Measurements from ENCODE around the gene UCP2.

UCP2 gene

GRCh38 chr11:73971175-73971719, 11.4 kb downstream of the UCP2 start:
- POLR2A ChIA-PET, result interaction anchor here (1.4 to 3.3 kb wide), 2 partner anchors 11 to 26 kb away, joined by 3 to 13 read pairs; partner anchors contain the start of gene UCP2
- H3K9me3 ChIP-seq (ENCODE audit: control extremely low read depth in 1 of 5, control insufficient read depth in 4 of 5, insufficient read depth in 2 of 5, low read depth in 1 of 5, low read length in 4 of 5), result no peaks in the 10 kb centered on the region
- peaks cover 8 to 36% (median 16%) of the 10 kb centered on the region in 4 experiments for H3K36me3 ChIP-seq (ENCODE audit: control insufficient read depth in 4 of 4, insufficient read depth in 4 of 4, low read length in 3 of 4)
- 90% methylated on average over 5 of the region's 6 CpGs for WGBS (ENCODE audit: insufficient coverage)
- DNase-seq, result no peak
- H3K4me3 ChIP-seq (ENCODE audit: control insufficient read depth in 1 of 7, extremely low read depth in 1 of 7, insufficient read depth in 4 of 7, low read depth in 2 of 7, low read length in 6 of 7), result no peak overlapping the region
- H3K4me1 ChIP-seq (ENCODE audit: control extremely low read depth in 1 of 4, control insufficient read depth in 4 of 4, insufficient read depth in 4 of 4, low read length in 3 of 4), result peaks cover 0 to 40% (median 14%) of the 10 kb centered on the region in 4 experiments
- H3K27ac ChIP-seq (ENCODE audit: insufficient read depth in 1 of 2, low read depth in 1 of 2, low read length in 2 of 2, poor library complexity in 1 of 2, severe bottlenecking in 2 of 2), result no peak overlapping the region
- no peaks in the 10 kb centered on the region for H3K27me3 ChIP-seq (replicated peaks in 2 of 5; ENCODE audit: control insufficient read depth in 4 of 5, insufficient read depth in 5 of 5, low read length in 4 of 5)
- CTCF ChIA-PET, result interaction anchor here (1.2 to 2.6 kb wide), 4 partner anchors 8 to 62 kb away, joined by 4 to 15 read pairs (median 6); partner anchors contain the start of gene UCP2

- WGBS (ENCODE audit: insufficient coverage), result 84% methylated on average over 9 of the region's 13 CpGs
- H3K4me3 ChIP-seq (ENCODE audit: control insufficient read depth in 1 of 7, extremely low read depth in 1 of 7, insufficient read depth in 4 of 7, low read depth in 2 of 7, low read length in 6 of 7), result no peak overlapping the region
- DNase-seq, result peak in 2 of 3 donors; percentile 70 to 84
- peaks cover 3 to 26% (median 10%) of the 10 kb centered on the region in 4 experiments for H3K36me3 ChIP-seq (ENCODE audit: control insufficient read depth in 4 of 4, insufficient read depth in 4 of 4, low read length in 3 of 4)
- POLR2A ChIA-PET, result interaction anchor here (0.7 to 3.3 kb wide), 4 partner anchors 12 to 41 kb away, joined by 3 to 13 read pairs (median 3); partner anchors contain the start of gene UCP2
- no peak overlapping the region for H3K27ac ChIP-seq (ENCODE audit: insufficient read depth in 1 of 2, low read depth in 1 of 2, low read length in 2 of 2, poor library complexity in 1 of 2, severe bottlenecking in 2 of 2)
- H3K27me3 ChIP-seq (replicated peaks in 2 of 5; ENCODE audit: control insufficient read depth in 4 of 5, insufficient read depth in 5 of 5, low read length in 4 of 5), result peaks cover 0 to 6% (median 0%) of the 10 kb centered on the region in 5 experiments
- no peaks in the 10 kb centered on the region for H3K9me3 ChIP-seq (ENCODE audit: control extremely low read depth in 1 of 5, control insufficient read depth in 4 of 5, insufficient read depth in 2 of 5, low read depth in 1 of 5, low read length in 4 of 5)
- CTCF ChIA-PET, result interaction anchor here (0.8 to 2.6 kb wide), 6 partner anchors 9 to 601 kb away, joined by 3 to 15 read pairs (median 4); partner anchors contain the start of gene UCP2
- H3K4me1 ChIP-seq (ENCODE audit: control extremely low read depth in 1 of 4, control insufficient read depth in 4 of 4, insufficient read depth in 4 of 4, low read length in 3 of 4), result peaks cover 0 to 33% (median 13%) of the 10 kb centered on the region in 4 experiments
Observed at GRCh38 chr11:73969991-73970800, 12.4 kb downstream of the UCP2 start.

- H3K36me3 ChIP-seq (ENCODE audit: control insufficient read depth in 4 of 4, insufficient read depth in 4 of 4, low read length in 3 of 4), result peaks cover 0 to 15% (median 4%) of the 10 kb centered on the region in 4 experiments
- no peaks in the 10 kb centered on the region for H3K9me3 ChIP-seq (ENCODE audit: control extremely low read depth in 1 of 5, control insufficient read depth in 4 of 5, insufficient read depth in 2 of 5, low read depth in 1 of 5, low read length in 4 of 5)
- H3K4me3 ChIP-seq (ENCODE audit: control insufficient read depth in 1 of 7, extremely low read depth in 1 of 7, insufficient read depth in 4 of 7, low read depth in 2 of 7, low read length in 6 of 7), result no peak overlapping the region
- 100% methylated on average over 1 of the region's 2 CpGs for WGBS (ENCODE audit: insufficient coverage)
- H3K4me1 ChIP-seq (ENCODE audit: control extremely low read depth in 1 of 4, control insufficient read depth in 4 of 4, insufficient read depth in 4 of 4, low read length in 3 of 4), result peaks cover 0 to 23% (median 7%) of the 10 kb centered on the region in 4 experiments
- ChIA-PET CTCF (interaction anchor here (1.0 to 2.6 kb wide), 2 partner anchors 12 to 602 kb away, joined by 3 to 15 read pairs; partner anchors contain the start of gene UCP2), POLR2A (interaction anchor here (3.3 kb wide), 1 partner anchor 13 kb away, joined by 13 read pairs; the partner anchor contains the start of gene UCP2)
- no peak for DNase-seq
- H3K27ac ChIP-seq (ENCODE audit: insufficient read depth in 1 of 2, low read depth in 1 of 2, low read length in 2 of 2, poor library complexity in 1 of 2, severe bottlenecking in 2 of 2), result no peak overlapping the region
- H3K27me3 ChIP-seq (replicated peaks in 2 of 5; ENCODE audit: control insufficient read depth in 4 of 5, insufficient read depth in 5 of 5, low read length in 4 of 5), result peaks cover 0 to 6% (median 0%) of the 10 kb centered on the region in 5 experiments
Observed at GRCh38 chr11:73969091-73969490, 13.6 kb downstream of the UCP2 start.

- peaks cover 0 to 12% (median 3%) of the 10 kb centered on the region in 4 experiments for H3K36me3 ChIP-seq (ENCODE audit: control insufficient read depth in 4 of 4, insufficient read depth in 4 of 4, low read length in 3 of 4)
- no peak overlapping the region for H3K4me3 ChIP-seq (ENCODE audit: control insufficient read depth in 1 of 7, extremely low read depth in 1 of 7, insufficient read depth in 4 of 7, low read depth in 2 of 7, low read length in 6 of 7)
- H3K4me1 ChIP-seq (ENCODE audit: control extremely low read depth in 1 of 4, control insufficient read depth in 4 of 4, insufficient read depth in 4 of 4, low read length in 3 of 4), result peaks cover 0 to 17% (median 4%) of the 10 kb centered on the region in 4 experiments
- peaks cover 0 to 6% (median 0%) of the 10 kb centered on the region in 5 experiments for H3K27me3 ChIP-seq (replicated peaks in 2 of 5; ENCODE audit: control insufficient read depth in 4 of 5, insufficient read depth in 5 of 5, low read length in 4 of 5)
- ChIA-PET CTCF (interaction anchor here (1.1 to 1.2 kb wide), 2 partner anchors 22 to 37 kb away, joined by 3 read pairs; no protein-coding TSS in a partner anchor), POLR2A (interaction anchor here (0.7 to 3.3 kb wide), 2 partner anchors 14 to 53 kb away, joined by 3 to 13 read pairs; partner anchors contain the start of gene UCP2)
- no peak overlapping the region for H3K27ac ChIP-seq (ENCODE audit: insufficient read depth in 1 of 2, low read depth in 1 of 2, low read length in 2 of 2, poor library complexity in 1 of 2, severe bottlenecking in 2 of 2)
- H3K9me3 ChIP-seq (ENCODE audit: control extremely low read depth in 1 of 5, control insufficient read depth in 4 of 5, insufficient read depth in 2 of 5, low read depth in 1 of 5, low read length in 4 of 5), result no peaks in the 10 kb centered on the region
- 91% methylated on average over 13 of the region's 15 CpGs for WGBS (ENCODE audit: insufficient coverage)
- no peak for DNase-seq
Observed at GRCh38 chr11:73968356-73968966, 14.2 kb downstream of the UCP2 start.

GRCh38 chr11:73965764-73966121, 16.9 kb downstream of the UCP2 start:
- Histone ChIP-seq H3K4me3 (ENCODE audit: control insufficient read depth in 1 of 7, extremely low read depth in 1 of 7, insufficient read depth in 4 of 7, low read depth in 2 of 7, low read length in 6 of 7) (no peak overlapping the region), H3K9me3 (ENCODE audit: control extremely low read depth in 1 of 5, control insufficient read depth in 4 of 5, insufficient read depth in 2 of 5, low read depth in 1 of 5, low read length in 4 of 5) (no peaks in the 10 kb centered on the region), H3K27ac (ENCODE audit: insufficient read depth in 1 of 2, low read depth in 1 of 2, low read length in 2 of 2, poor library complexity in 1 of 2, severe bottlenecking in 2 of 2) (no peak overlapping the region), H3K4me1 (ENCODE audit: control extremely low read depth in 1 of 4, control insufficient read depth in 4 of 4, insufficient read depth in 4 of 4, low read length in 3 of 4) (peaks cover 0 to 7% (median 1%) of the 10 kb centered on the region in 4 experiments), H3K36me3 (ENCODE audit: control insufficient read depth in 4 of 4, insufficient read depth in 4 of 4, low read length in 3 of 4) (no peaks in the 10 kb centered on the region), H3K27me3 (replicated peaks in 2 of 5; ENCODE audit: control insufficient read depth in 4 of 5, insufficient read depth in 5 of 5, low read length in 4 of 5) (peaks cover 0 to 6% (median 0%) of the 10 kb centered on the region in 5 experiments)
- 74% methylated on average over 2 of the region's 2 CpGs for WGBS (ENCODE audit: insufficient coverage)
- POLR2A ChIA-PET, result interaction anchor here (0.6 kb wide), 1 partner anchor 25 kb away, joined by 3 read pairs; no protein-coding TSS in a partner anchor
- CTCF ChIA-PET, result interaction anchor here (1.0 to 2.2 kb wide), 4 partner anchors 37 to 63 kb away, joined by 3 to 7 read pairs (median 4); no protein-coding TSS in a partner anchor
- no peak for DNase-seq

GRCh38 chr11:73965076-73965763, 17.4 kb downstream of the UCP2 start:
- H3K36me3 ChIP-seq (ENCODE audit: control insufficient read depth in 4 of 4, insufficient read depth in 4 of 4, low read length in 3 of 4), result no peaks in the 10 kb centered on the region
- CTCF ChIA-PET, result interaction anchor here (1.0 to 2.7 kb wide), 5 partner anchors 14 to 290 kb away, joined by 3 to 15 read pairs (median 5); no protein-coding TSS in a partner anchor
- POLR2A ChIA-PET, result interaction anchor here (0.6 kb wide), 2 partner anchors 25 to 101 kb away, joined by 3 to 4 read pairs; no protein-coding TSS in a partner anchor
- H3K9me3 ChIP-seq (ENCODE audit: control extremely low read depth in 1 of 5, control insufficient read depth in 4 of 5, insufficient read depth in 2 of 5, low read depth in 1 of 5, low read length in 4 of 5), result no peaks in the 10 kb centered on the region
- no peak overlapping the region for H3K4me3 ChIP-seq (ENCODE audit: control insufficient read depth in 1 of 7, extremely low read depth in 1 of 7, insufficient read depth in 4 of 7, low read depth in 2 of 7, low read length in 6 of 7)
- DNase-seq, result no peak
- 96% methylated on average over 9 of the region's 10 CpGs for WGBS (ENCODE audit: insufficient coverage)
- H3K27me3 ChIP-seq (replicated peaks in 2 of 5; ENCODE audit: control insufficient read depth in 4 of 5, insufficient read depth in 5 of 5, low read length in 4 of 5), result peaks cover 0 to 6% (median 0%) of the 10 kb centered on the region in 5 experiments
- H3K27ac ChIP-seq (ENCODE audit: insufficient read depth in 1 of 2, low read depth in 1 of 2, low read length in 2 of 2, poor library complexity in 1 of 2, severe bottlenecking in 2 of 2), result no peak overlapping the region
- H3K4me1 ChIP-seq (ENCODE audit: control extremely low read depth in 1 of 4, control insufficient read depth in 4 of 4, insufficient read depth in 4 of 4, low read length in 3 of 4), result peaks cover 0 to 7% (median 1%) of the 10 kb centered on the region in 4 experiments
